NT2/D1 (cell line): ENCODE data around the gene SYNE2.

Experiments
- SUZ12 ChIP-seq: IDR thresholded peaks from 2 replicates; pipeline ENCODE4 v1.6.1; 2011; ENCODE audit not compliant: insufficient read length, insufficient read depth; ENCODE audit errors: extremely low read depth
- ZNF274 ChIP-seq: IDR thresholded peaks from 2 replicates; pipeline ENCODE4 v1.6.1; 2011; ENCODE audit warnings: mild to moderate bottlenecking, low read depth, low read length

DNA sequence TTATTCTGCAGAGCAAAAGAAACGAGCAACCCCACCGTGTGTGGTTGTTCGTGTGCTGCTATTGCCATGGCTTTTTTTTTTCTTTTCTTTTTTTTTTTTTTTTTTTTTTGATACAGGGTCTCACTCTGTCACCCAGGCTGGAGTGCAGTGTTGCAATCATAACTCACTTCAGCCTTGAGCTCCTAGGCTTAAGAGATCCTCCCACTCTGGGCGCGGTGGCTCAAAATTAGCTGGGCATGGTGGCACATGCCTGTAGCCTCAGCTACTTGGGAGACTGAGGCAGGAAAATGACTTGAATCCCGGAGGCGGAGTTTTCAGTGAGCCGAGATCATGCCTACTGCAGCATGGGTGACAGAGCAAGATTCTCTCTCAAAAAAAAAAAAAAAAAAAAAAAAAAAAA lies 297.1 kb downstream of the SYNE2 start:
- TF ChIP-seq SUZ12 (no peak), ZNF274 (no peak)
